SK-N-DZ (cell line): Measurements from ENCODE around the gene CDKAL1.
"Not testable (repeated sequence)": the region's sequence is repeated elsewhere in the genome, so short reads cannot be mapped to it uniquely, and the experiment has no call there.

Experiments used
- DNase-seq: peaks from one replicate; pipeline ENCODE4 v3.0.0-alpha.2; 2015; ENCODE audit warnings: low spot score

Gene CDKAL1

GRCh38 chr6:21163110-21163837 lies 629.0 kb downstream of the CDKAL1 start:
- DNase-seq = no peak

GRCh38 chr6:21163838-21164180 lies 629.6 kb downstream of the CDKAL1 start:
- no peak for DNase-seq

- no peak for DNase-seq
Measured at GRCh38 chr6:21164768-21165326, 630.6 kb downstream of the CDKAL1 start.

- DNase-seq = peak; percentile 49
Measured at GRCh38 chr6:21166754-21167153, 632.5 kb downstream of the CDKAL1 start.

- no peak for DNase-seq
Measured at GRCh38 chr6:21167790-21168189, 633.5 kb downstream of the CDKAL1 start.

GRCh38 chr6:21171801-21172200 lies 637.5 kb downstream of the CDKAL1 start:
- DNase-seq = no peak

GRCh38 chr6:21173031-21173430 lies 638.8 kb downstream of the CDKAL1 start:
- DNase-seq = no peak

GRCh38 chr6:21173678-21174077 lies 639.4 kb downstream of the CDKAL1 start:
- no peak for DNase-seq

GRCh38 chr6:21176197-21176596 lies 641.9 kb downstream of the CDKAL1 start:
- DNase-seq = no peak

GRCh38 chr6:21180155-21180554 lies 645.9 kb downstream of the CDKAL1 start:
- no peak for DNase-seq

- DNase-seq = no peak
Measured at GRCh38 chr6:21180800-21181337, 646.6 kb downstream of the CDKAL1 start.

GRCh38 chr6:21181866-21182265 lies 647.6 kb downstream of the CDKAL1 start:
- no peak for DNase-seq

- no peak for DNase-seq
Measured at GRCh38 chr6:21182589-21182988, 648.3 kb downstream of the CDKAL1 start.

- DNase-seq = no peak
Measured at GRCh38 chr6:21185861-21186478, 651.7 kb downstream of the CDKAL1 start.

GRCh38 chr6:21186479-21187055 lies 652.3 kb downstream of the CDKAL1 start:
- no peak for DNase-seq

- DNase-seq = no peak
Measured at GRCh38 chr6:21187485-21187884, 653.2 kb downstream of the CDKAL1 start.

GRCh38 chr6:21188505-21189223 lies 654.4 kb downstream of the CDKAL1 start:
- DNase-seq = no peak

- no peak for DNase-seq
Measured at GRCh38 chr6:21189759-21190158, 655.5 kb downstream of the CDKAL1 start.

GRCh38 chr6:21190701-21191100 lies 656.4 kb downstream of the CDKAL1 start:
- DNase-seq = no peak

GRCh38 chr6:21193790-21194475 lies 659.7 kb downstream of the CDKAL1 start:
- DNase-seq = no peak

GRCh38 chr6:21195301-21195700 lies 661.0 kb downstream of the CDKAL1 start:
- not testable (repeated sequence) for DNase-seq
